Central memory CD4-positive, alpha-beta T cell (primary cell): ENCODE data around the gene RNASEH1.
A peak's percentile ranks its signal among the peaks of the same experiment; 100 is the strongest.
"Not testable (repeated sequence)": the region's sequence is repeated elsewhere in the genome, so short reads cannot be mapped to it uniquely, and the experiment has no call there.

Experiments used
- DNase-seq: peaks from one replicate; pipeline ENCODE4 v3.0.0; 2022

RNASEH1 gene

DNA sequence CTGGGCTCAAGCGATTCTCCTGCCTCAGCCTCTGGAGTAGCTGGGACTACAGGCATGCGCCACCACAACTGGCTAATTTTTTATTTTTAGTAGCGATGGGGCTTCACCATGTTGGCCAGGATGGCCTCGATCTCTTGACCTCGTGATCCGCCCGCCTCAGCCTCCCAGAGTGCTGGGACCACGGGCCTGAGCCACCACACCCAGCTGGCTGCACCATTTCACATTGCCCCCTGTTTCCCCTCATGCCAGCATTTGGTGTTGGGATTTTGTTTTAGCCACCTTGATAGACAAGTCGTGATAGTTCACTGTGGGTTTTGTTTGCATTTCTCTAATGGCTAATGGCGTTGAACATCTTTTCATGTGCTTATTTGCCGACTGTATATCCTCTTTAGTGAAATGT, 31.0 kb upstream of the RNASEH1 start:
- DNase-seq, result no peak

DNA sequence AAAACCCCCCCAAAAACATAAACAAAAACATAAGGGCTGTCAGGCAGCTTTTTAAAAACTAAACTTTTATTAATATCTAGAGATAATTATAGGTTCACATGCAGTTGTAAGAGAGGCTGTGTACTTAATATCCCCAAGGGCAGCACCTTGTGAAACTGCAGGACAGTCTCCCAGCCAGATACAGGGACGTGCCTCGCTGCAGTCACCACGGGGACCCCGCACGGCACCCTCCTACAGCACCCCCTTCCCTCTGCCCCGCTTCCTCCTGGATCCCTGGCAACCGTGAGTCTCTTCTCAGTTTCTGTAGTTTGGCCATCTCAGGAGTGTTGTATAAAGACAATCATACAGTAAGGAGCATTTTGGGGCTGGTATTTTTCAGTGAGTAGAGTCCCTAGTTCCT, 30.0 kb upstream of the RNASEH1 start:
- DNase-seq, result no peak

DNA sequence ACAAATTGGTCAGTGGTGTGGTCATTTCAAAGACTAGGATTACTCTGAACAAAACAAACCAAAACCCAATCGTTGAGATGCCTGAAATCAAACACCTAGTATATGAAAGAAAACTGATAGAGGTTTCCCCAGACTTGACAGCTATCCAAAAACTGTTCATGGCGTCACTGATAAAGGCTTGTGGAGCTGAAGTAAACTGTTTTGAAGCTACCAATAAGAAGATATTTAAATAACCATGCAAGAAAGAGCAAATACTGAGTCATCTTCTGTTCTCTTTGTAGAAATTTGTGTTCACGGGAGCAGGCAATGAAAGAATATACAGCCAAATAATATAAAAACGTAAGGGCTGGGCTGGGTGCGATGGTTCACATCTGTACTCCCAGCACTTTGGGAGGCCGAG, 29.3 kb upstream of the RNASEH1 start:
- DNase-seq, result no peak

DNA sequence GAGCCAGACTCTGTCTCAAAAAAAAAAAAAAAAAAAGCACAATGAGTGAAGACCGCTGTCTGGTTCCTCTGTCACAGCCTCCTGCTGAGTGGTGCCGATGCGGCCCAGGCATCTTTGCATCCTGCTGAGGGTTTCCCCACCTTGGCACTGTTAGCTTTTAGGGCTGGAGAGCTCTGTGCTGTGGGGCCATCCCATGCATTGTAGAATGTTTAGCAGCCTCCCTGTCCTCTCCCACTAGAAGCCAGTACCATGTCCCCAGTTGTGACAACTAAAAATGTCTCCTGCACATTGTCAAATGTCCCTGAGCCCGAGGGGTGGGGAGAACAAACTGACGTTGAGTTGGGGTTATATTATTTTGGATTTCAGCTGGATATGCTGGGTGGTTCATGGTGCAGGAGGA, 28.9 kb upstream of the RNASEH1 start:
- DNase-seq, result no peak

DNA sequence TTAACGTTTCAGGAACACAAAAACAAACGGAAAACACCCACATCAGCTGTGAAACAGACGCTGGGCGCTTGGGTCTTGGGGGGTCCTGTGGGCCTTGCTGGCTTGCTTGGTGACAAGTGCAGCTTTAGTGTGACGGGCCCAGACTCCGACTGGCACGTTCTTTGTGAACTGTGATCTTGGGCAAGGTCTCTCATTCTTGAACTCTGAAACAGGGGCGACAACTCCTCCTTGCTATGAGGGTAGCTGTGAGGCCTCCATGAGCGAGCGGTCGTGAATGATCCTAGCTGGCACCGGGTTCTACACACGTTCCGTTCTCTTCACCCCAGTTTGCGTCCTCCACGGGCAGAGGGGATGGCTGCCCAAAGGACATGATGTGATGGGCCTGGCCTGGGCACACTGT, 28.1 kb upstream of the RNASEH1 start:
- no peak for DNase-seq

DNA sequence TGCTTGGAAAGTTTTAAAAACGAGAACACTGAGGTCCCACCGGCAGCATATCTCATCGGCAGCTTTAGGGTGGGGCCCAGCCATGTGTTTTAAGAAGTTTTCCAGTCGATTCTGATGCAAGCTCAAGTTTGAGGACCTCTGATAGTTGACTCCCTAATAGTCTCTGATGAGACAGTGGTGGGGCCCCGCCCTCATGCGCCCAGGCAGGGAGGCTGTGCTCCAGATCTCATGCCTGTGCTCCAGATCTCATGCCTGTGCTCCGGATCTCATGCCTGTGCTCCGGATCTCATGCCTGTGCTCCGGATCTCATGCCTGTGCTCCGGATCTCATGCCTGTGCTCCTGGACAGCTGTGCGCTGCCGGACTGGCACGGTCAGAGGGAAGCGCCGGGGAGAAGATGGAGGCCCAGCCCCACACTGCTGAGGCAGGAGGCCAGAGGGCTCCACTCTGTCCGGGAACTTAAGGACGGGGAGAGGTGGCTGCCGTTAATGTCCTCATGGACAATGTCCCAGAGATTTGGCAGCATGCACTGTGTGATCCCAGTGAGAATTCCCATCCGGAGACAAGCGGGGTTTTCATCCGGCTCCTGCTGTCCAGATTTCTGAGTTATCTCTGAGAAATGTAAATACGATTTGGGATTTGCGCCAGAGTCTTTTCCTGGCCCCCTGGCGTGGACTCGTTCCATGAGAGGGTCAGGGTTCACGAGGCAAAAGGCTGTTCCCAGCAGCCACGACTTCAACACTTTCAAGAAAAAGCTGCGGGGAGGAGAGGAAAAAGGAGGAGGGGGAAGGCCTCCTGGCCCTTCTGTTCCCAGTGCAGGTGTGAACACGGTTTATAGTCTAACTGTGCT, 27.4 kb upstream of the RNASEH1 start:
- DNase-seq, result no peak

DNA sequence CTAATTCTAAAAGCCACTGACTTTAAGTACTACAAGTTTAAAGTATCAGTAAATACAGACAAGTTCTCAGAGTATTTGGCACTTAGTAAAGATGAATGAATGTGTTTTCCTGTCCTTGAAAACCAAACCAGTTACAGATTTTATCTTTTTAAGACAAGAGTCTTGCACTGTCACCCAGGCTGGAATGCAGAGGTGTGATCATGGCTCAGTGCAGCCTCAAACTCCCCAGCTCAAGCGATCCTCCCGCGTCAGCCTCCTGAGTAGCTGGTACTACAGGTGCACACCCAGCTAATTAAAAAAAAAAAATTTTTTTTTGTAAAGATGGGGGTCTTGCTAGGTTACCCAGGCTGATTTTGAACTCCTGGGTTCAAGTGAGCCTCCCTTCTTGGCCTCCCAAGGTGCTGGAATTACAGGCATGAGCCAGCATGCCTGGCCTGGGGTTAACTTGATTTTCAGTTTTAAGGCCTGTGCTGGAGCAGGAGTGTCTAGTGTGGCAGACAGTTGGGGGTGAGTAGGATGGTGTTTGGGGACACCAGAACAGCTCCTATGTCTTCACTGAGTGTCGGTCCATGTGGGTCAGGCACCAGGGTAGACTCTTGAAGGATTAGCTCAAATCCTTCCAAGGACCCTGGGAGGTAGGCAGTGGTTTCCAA, 26.6 kb upstream of the RNASEH1 start:
- no peak for DNase-seq

DNA sequence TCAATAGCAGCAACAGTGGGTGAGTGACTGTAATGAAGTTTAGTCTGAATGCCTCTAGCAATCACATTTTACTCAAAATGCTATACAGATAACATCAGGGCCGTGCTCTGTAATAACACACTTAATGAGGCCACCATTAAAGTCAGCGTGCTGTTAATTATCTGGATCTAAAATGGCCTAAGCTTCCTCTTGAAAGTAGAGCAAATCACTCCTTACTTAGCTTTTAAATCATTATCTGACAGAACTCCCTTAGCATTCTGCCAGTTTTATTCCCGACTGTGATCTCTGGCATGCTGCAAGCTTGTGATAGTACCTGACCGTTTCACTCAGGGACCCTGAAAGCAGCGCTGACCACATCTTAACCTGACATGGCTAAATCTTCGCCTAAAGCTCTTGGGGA, 25.9 kb upstream of the RNASEH1 start:
- DNase-seq, result no peak

DNA sequence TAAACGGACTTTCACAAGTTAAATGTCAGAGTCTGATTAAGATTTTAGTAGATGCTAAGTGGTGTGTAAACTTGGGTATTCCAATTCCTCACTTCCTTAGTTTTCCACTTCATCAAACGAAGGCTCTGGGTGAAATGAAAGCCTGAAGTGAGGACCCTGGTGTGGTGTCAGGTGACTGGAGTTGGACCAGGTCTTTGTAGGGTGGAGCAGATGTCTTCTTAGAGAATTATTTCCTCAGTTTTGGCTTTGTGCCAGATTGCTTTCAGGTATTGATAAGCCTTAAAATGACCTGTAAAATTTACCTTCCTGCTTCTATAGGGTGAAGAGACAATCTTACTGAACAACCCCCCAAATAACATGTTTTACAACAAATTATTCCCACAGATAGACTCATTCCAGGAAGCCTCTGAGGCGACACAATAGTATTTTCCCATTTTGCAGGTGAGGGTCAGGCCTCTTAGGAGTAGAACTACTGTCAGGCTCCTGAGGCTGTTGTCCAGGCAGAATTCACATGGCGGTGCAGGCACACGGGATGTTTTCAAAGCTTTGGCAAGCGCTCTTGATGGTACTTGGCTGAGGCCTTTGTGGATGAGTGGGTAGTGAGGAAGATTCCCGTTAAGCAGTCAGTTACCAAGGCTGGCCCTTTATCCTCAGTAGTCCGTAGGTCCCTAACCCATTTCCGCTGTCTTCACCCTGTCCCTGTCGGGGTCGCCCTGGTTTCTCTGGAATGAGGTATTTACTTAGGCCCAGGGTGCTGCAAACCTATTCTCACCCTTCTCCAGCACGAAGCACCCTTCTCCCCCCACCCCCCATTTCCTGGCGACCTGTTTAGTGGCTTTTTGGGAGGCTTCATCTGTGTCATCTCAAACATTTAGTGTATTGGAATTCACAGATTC, 23.5 kb upstream of the RNASEH1 start:
- no peak for DNase-seq

DNA sequence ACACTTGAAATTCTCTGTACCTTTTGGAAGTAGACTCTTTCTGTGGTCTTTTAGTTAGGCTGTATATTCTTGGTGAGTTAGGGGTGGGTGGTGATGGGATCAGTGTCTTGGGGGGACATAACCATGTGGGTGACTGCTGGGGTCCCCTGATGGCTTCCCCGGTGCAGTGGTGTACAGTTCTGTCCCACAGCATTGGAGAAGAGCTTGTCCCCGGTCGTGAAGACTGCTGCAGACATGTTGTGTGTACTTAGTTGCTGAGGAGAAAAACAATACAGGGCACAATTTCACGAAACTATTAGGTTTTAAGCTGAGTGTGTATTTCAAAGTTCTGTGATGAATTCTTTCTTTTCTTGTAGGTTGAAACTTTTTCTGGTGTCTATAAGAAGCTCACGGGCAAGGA, 22.3 kb upstream of the RNASEH1 start:
- no peak for DNase-seq

DNA sequence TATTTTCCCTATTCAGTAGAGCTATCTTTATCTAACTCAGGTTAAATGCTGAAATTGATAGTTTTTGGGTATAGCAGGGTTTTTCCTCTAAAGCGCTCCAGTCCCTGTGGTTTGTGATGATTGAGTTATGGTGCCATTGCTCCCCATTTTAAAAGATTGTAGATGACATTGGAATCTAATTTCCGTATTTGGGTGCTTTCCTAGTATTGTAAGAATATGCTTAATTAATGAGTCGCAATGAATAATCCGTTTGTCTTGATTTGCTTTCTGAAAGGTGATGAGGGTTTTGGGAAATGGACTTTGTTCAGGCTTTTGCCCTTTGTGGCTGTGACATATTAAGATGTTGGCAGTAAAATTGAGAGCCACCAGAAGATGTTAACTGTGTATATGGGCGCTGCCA, 20.9 kb upstream of the RNASEH1 start:
- DNase-seq, result no peak

DNA sequence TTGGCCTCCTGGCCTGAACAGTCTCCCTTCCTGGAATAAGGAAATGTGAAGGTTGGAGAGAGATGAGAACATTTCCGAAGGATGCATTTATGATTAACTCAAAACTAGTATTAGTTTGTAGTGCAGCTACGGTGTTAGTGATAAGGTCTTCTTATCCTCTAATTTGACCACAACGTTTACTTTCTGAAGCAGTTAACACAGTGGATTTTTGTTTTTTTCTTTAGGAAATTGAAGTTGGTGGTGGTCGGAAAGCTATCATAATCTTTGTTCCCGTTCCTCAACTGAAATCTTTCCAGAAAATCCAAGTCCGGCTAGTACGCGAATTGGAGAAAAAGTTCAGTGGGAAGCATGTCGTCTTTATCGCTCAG, 18.1 kb upstream of the RNASEH1 start:
- not testable (repeated sequence) for DNase-seq

DNA sequence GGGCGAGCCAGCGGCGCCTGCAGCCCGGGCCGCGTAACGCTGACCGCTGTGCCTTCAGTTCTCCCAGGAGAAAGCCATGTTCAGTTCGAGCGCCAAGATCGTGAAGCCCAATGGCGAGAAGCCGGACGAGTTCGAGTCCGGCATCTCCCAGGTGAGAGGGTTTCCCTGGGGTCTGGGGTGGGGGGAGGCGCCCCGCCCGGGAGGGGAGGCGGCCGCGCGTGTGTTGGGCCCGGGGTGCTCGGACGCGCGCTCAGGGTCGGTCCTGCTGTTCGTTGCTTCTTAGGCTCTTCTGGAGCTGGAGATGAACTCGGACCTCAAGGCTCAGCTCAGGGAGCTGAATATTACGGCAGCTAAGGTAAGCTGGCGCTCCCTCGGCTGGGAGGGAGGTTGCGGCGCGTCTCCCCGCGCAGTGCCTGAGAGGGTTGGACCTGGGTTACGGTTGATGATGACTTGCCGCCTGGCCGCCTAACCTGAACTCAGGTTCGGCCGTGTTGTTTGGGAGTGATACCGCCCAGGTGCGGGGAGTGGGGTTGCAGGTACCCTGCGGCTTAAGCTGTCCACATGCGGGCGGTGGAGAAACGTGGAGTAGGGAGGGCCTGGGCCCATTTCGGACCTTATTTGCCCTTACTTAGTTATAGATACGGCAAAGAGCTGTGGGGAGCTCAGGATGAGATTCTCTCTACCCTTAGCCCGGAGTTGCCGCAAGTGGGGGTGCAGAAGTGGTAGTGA, 17.6 kb upstream of the RNASEH1 start:
- peak; percentile 38 for DNase-seq

DNA sequence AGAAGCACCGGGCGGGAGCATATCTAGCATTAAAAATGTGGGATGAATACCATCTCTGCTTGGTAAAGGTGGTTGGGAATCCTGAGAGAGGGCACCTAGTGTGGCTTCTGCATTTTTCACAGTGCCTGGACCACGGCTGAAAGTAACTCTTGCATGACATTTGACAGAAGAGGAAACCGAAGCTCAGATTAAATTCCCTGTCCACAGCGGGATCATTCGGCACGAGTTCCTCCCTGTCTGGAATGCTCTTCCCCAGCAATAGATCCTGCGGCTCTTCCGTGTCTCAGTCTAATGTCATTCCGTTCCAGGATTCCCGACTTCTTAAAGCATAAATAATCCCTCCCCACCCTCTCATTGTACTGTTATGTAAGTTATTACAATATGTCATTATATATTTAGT, 16.0 kb upstream of the RNASEH1 start:
- no peak for DNase-seq

DNA sequence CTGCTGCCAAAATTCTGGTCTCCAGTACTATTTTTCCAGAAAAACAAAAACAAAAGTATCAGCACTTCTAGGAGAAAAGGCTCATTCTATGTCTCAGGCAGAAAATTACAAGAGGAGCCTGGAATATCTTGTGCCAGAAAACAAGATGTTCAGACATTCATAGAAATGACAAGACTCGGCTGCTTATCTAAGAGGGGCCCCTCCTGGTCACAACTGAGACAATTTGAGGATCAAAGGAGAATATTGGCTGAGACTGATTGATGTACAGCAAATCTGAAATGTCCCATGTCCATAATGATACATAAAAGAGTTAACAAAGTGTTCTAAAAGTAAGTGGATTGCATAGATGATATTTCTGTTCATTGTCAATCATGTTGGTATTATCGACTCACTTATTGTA, 14.5 kb upstream of the RNASEH1 start:
- no peak for DNase-seq

DNA sequence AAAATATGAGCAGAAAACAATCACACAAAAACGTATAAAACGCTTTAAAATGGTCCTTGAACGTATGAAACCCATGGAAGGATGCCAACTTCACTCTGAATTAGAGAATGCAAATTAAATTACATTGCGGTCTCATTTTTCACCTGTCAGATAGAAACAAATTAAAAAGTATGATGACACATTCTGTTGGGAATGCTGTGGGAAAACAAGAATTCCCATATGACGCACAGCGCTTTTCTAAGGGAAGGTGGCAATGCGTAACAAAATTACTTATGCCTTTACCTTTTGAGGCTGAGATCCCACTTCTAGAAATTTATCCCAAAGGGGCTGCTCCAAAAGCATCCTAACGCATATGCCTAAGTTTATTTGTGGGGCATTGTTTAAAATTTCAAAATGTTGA, 13.2 kb upstream of the RNASEH1 start:
- DNase-seq, result no peak

DNA sequence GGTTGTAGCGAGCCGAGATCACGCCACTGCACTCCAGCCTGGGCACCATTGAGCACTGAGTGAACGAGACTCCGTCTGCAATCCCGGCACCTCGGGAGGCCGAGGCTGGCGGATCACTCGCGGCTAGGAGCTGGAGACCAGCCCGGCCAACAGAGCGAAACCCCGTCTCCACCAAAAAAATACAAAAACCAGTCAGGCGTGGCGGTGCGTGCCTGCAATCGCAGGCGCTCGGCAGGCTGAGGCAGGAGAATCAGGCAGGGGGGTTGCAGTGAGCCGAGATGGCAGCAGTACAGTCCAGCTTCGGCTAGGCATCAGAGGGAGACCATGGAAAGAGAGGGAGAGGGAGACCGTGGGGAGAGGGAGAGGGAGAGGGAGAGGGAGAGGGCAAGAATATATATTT, 11.5 kb upstream of the RNASEH1 start:
- not testable (repeated sequence) for DNase-seq

DNA sequence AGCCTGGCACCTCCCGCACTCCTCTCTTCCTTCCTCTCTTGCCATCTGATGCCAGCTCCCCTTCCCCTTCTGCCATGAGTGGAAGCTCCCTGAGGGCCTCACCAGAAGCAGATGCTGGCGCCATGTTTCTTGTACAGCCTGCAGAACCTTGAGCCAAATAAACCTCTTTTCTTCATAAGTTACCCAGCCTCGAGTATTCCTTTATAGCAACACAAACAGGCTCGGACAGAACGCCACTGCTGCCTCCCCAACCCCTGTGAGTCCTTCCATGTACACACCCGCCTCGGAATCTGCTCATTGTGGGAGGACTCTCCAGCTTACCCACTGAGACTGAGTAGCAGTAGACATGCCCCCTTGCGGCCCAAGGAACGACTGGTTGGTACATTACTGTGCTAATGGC, 8.7 kb upstream of the RNASEH1 start:
- no peak for DNase-seq

DNA sequence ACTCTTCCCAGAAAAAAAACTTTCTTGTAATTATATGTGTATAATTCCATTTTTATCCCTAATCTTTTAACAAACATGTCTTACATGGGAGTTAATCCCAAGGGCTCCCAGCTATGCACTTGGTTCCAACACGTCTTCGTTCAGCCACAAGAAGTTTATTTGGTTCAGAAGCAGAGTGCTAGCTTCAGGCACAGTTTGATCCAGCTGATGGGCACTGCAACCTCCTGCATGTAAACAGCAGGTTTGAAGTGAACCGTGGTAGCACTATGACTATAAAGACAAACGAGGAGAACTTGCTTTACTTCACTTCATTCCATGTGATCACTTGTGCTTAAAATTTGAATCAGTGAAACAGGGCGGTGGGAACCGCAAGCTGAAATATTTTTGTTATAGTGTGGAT, 7.0 kb upstream of the RNASEH1 start:
- DNase-seq, result no peak

DNA sequence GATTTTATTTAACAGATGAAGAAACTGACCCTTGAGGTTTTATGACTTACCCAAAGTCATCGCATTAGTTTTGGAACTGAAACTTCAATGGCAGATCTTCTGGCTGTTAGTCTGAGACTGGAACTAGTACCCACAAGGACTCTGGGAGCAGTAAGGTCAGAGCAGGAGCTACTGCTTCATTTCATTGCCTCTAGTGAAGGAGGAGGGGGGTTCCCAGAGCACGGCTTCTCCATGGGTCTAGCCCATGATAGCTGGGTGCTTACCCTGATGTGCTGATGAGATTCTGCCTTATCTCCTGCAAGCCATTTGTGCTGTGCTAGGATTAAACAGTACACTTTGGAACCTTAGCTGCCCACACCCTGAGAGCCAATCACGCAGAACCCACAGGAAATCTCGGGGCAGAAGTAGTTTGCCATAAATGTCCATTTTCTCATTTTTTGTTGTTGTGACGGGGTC, 5.4 kb upstream of the RNASEH1 start:
- no peak for DNase-seq

DNA sequence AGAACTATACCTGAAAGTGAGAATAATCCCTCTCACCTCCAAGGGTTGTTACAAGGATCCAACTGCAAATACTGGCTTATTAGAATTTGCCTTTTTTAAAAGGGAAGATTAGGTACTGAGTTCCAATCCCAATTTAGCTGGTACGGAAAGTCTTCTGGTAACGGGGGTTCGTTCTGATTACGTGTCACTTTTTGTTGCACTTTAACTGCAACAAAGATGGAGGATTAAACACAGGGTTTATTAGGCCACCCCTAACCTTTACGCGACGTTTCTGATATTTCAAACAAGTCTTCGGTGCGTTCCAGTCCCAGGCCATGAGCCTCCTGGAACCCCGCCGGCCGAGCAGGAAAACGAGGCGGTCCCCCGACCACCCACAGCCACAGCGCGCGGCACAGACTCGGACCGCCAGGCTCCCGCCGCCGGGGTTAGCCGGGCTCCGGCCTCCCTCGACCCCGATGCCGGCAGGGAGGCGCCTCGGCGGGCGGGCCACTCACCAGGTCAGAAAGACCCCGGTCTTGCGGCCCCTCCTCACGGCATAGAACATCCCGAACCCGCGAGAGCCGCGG, 411 bp downstream of the RNASEH1 start:
- no peak for DNase-seq

DNA sequence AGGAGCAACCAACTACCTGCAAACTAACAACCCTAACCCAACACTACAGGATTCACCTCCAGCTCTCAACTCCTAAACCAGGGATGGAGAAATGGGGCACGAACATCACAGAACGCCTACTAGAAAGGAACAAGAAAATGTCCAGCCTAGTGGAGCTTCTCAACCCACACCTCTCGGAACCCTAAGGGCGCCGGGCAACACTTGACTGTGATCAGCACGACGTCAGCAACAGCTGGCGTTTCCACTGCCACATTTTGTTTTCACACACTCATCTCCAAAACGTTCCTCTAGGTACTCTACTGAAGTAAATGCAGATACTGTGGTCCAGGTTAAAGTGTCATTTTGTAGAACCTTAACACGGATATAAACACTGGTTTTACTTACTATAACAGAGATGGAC, 4.2 kb downstream of the RNASEH1 start:
- DNase-seq, result no peak

DNA sequence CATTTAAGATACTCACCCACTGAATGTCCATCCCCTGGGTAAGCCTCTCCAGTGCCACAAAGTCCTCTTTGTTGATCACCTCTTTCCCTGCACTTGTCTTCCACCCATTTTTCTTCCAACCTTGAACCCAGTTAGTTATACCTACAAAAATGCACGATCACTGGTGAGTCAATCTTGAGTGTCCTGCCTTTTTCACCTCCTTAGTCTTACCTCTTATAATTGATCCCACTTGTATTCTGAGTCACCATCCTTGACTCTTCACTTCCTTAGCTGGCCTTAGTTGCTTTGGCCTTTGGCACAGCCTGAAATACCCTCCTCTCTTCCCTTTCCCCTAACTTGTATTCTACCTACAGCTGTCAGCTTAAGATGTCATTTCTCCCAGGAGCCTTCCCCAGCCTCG, 10.2 kb downstream of the RNASEH1 start:
- no peak for DNase-seq
